ENCODE measurements around the gene OR8B12. TPM values are rescaled to one million over a fixed set of nuclear protein-coding genes. Genes with fewer than 3 reads are reported as not detected.
"Not testable (repeated sequence)": the region's sequence is repeated elsewhere in the genome, so short reads cannot be mapped to it uniquely, and the experiment has no call there.

Gene OR8B12
- total RNA-seq, 1 experiment from 2014 or later: not detected

DNA sequence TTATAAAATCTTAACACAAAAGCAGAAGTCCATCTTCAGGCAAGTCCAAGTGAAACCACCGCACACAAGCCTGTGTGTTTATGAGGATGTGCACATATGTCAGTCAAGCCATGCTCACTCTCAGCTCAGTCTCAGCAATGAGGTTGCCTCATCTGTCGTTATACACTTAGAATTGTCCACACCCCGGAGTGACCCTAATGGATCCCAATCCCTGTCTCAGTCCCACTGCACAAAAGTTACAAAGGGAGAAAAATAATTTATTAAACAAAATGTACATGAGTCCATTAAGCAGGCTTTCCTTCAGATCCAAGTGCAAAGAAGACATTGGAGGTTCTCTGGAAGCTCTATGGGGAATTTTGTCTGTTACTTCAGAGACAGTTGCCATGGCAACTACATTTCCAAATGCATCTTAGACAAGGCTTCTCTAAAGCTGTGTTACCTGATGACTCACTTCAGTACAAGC lies 24.4 kb downstream of the OR8B12 start:
- TF ChIP-seq EZH2 (IDR thresholded peaks at IDR 0.05; ENCODE audit: low read length, unreplicated experiment) (no peak), EZH2phosphoT487 (IDR thresholded peaks at IDR 0.05; ENCODE audit: borderline replicate concordance, low read length) (no peak), CTCF (conservative IDR thresholded peaks at IDR 0.05; ENCODE audit: low read depth, low read length) (no peak)
- BruUV-seq (replicated peaks): no TSS peak
- CTCF ChIA-PET: no interaction called here
- DNase-seq (no peak), ATAC-seq (no peak)
- Histone ChIP-seq H3K27me3 (ENCODE audit: low read length) (peaks cover 92% of the 10 kb centered on the region), H3F3A (ENCODE audit: low read length, unreplicated experiment) (no peaks in the 10 kb centered on the region), H3K36me3 (ENCODE audit: low read depth, low read length) (no peaks in the 10 kb centered on the region), H4K20me1 (ENCODE audit: low read length) (no peaks in the 10 kb centered on the region), H3K9me2 (replicated peaks; ENCODE audit: low read length) (no peaks in the 10 kb centered on the region), H2AFZ (ENCODE audit: low read length) (no peak overlapping the region), H3K4me1 (ENCODE audit: insufficient read depth, low read length) (no peaks in the 10 kb centered on the region), H3K9ac (ENCODE audit: low read length) (no peak overlapping the region), H3K4me3 (ENCODE audit: low read length) (no peak overlapping the region), H3K27ac (ENCODE audit: low read length) (no peak overlapping the region), H3K4me2 (ENCODE audit: low read length) (no peak overlapping the region), H3K9me3 (ENCODE audit: low read length) (no peaks in the 10 kb centered on the region), H3K79me2 (ENCODE audit: low read length) (no peaks in the 10 kb centered on the region)
- intact Hi-C loops (cut with micrococcal nuclease): no loop called here
- POLR2A ChIA-PET (ENCODE audit: unreplicated experiment): no interaction called here

- no peak overlapping the region for H3K4me3 ChIP-seq (ENCODE audit: low read length)
- no peaks in the 10 kb centered on the region for H3K36me3 ChIP-seq (ENCODE audit: low read depth, low read length)
- no peaks in the 10 kb centered on the region for H3F3A ChIP-seq (ENCODE audit: low read length, unreplicated experiment)
- peaks cover 89% of the 10 kb centered on the region for H3K27me3 ChIP-seq (ENCODE audit: low read length)
- no peak overlapping the region for H3K9ac ChIP-seq (ENCODE audit: low read length)
- ATAC-seq: no peak
- no peaks in the 10 kb centered on the region for H3K79me2 ChIP-seq (ENCODE audit: low read length)
- no peak overlapping the region for H3K27ac ChIP-seq (ENCODE audit: low read length)
- intact Hi-C loops (cut with micrococcal nuclease): no loop called here
- ChIA-PET CTCF (no interaction called here), POLR2A (ENCODE audit: unreplicated experiment) (no interaction called here)
- DNase-seq: no peak
- no peaks in the 10 kb centered on the region for H4K20me1 ChIP-seq (ENCODE audit: low read length)
- no peaks in the 10 kb centered on the region for H3K4me1 ChIP-seq (ENCODE audit: insufficient read depth, low read length)
- TF ChIP-seq EZH2phosphoT487 (IDR thresholded peaks at IDR 0.05; ENCODE audit: borderline replicate concordance, low read length): no peak
- TF ChIP-seq CTCF (conservative IDR thresholded peaks at IDR 0.05; ENCODE audit: low read depth, low read length): no peak
- no peak for TF ChIP-seq EZH2 (IDR thresholded peaks at IDR 0.05; ENCODE audit: low read length, unreplicated experiment)
- no peak overlapping the region for H2AFZ ChIP-seq (ENCODE audit: low read length)
- no peaks in the 10 kb centered on the region for H3K9me3 ChIP-seq (ENCODE audit: low read length)
- H3K9me2 ChIP-seq (replicated peaks; ENCODE audit: low read length): no peaks in the 10 kb centered on the region
- no peak overlapping the region for H3K4me2 ChIP-seq (ENCODE audit: low read length)
- no TSS peak for BruUV-seq (replicated peaks)
Observed at GRCh38 chr11:124517314-124517713, 26.1 kb downstream of the OR8B12 start.

GRCh38 chr11:124514675-124515074 lies 28.8 kb downstream of the OR8B12 start:
- H3F3A ChIP-seq (ENCODE audit: low read length, unreplicated experiment); POLR2A ChIA-PET (ENCODE audit: unreplicated experiment); H2AFZ ChIP-seq (ENCODE audit: low read length); CTCF ChIA-PET; H3K79me2 ChIP-seq (ENCODE audit: low read length); H3K9me2 ChIP-seq (replicated peaks; ENCODE audit: low read length); H3K36me3 ChIP-seq (ENCODE audit: low read depth, low read length); DNase-seq; H3K4me3 ChIP-seq (ENCODE audit: low read length); H3K27ac ChIP-seq (ENCODE audit: low read length); H3K4me1 ChIP-seq (ENCODE audit: insufficient read depth, low read length); intact Hi-C loops (cut with micrococcal nuclease); H3K4me2 ChIP-seq (ENCODE audit: low read length); H3K9ac ChIP-seq (ENCODE audit: low read length); H3K9me3 ChIP-seq (ENCODE audit: low read length); BruUV-seq (replicated peaks); H4K20me1 ChIP-seq (ENCODE audit: low read length); ATAC-seq: not testable (repeated sequence)
- peaks cover 88% of the 10 kb centered on the region for H3K27me3 ChIP-seq (ENCODE audit: low read length)

Measured in PC-3 (cell line).